H1 (cell line): ENCODE results near the gene ATP6V1F. TPM values are rescaled to one million over a fixed set of nuclear protein-coding genes. Genes with fewer than 3 reads are reported as not detected.

Source experiments
- BACH1 ChIP-seq: IDR thresholded peaks from 2 replicates; pipeline ENCODE4 v1.6.1; 2012; ENCODE audit warnings: low read length, improper control_type of control experiment
- BCL11A ChIP-seq, 2 experiments: IDR thresholded peaks; one replicate each; pipeline ENCODE4 v1.6.1; 2011; ENCODE audit warnings: low read depth in 2 of 2, low read length in 2 of 2, mild to moderate bottlenecking in 2 of 2
- EZH2 ChIP-seq: fragments of 200-600 bp; sonication (generic); IDR thresholded peaks from 2 replicates; pipeline ENCODE4 v1.7.1; 2012; ENCODE audit warnings: low read depth, mild to moderate bottlenecking, moderate library complexity, low read length, inconsistent platforms; ENCODE audit not compliant: severe bottlenecking
- GTF2F1 ChIP-seq: IDR thresholded peaks from 2 replicates; pipeline ENCODE4 v1.6.1; 2012; ENCODE audit warnings: low read depth, low read length, improper control_type of control experiment, borderline replicate concordance
- KDM1A ChIP-seq: fragments of 200-600, 300-600 bp; sonication (generic); IDR thresholded peaks from 2 replicates; pipeline ENCODE4 v1.7.1; 2016; ENCODE audit warnings: mild to moderate bottlenecking, low read length, borderline replicate concordance
- SIRT6 ChIP-seq: IDR thresholded peaks from one replicate; pipeline ENCODE4 v1.7.1; 2012; ENCODE audit warnings: low read length, inconsistent platforms
- SRF ChIP-seq: IDR thresholded peaks from 2 replicates; pipeline ENCODE4 v1.6.1; 2011; ENCODE audit warnings: mild to moderate bottlenecking, low read depth, low read length, moderate library complexity
- TAF1 ChIP-seq: IDR thresholded peaks from 2 replicates; pipeline ENCODE4 v1.6.1; 2011; ENCODE audit warnings: mild to moderate bottlenecking, low read depth, low read length
- TAF7 ChIP-seq: optimal IDR thresholded peaks from 2 replicates; pipeline ENCODE3; 2011; ENCODE audit warnings: low read depth, mild to moderate bottlenecking, inconsistent platforms, low read length, moderate library complexity, borderline replicate concordance
- TEAD4 ChIP-seq: IDR thresholded peaks from 2 replicates; pipeline ENCODE4 v1.6.1; 2012; ENCODE audit warnings: low read depth, low read length, inconsistent platforms, mixed read lengths
- ZNF274 ChIP-seq: IDR thresholded peaks from 2 replicates; pipeline ENCODE4 v1.7.0; 2012; ENCODE audit warnings: low read length, borderline replicate concordance; ENCODE audit errors: extremely low read depth
- polyA plus RNA-seq, 7 experiments: library from polyadenylated mRNA; depleted of rRNA in 3 of 7; stranded (reverse) in 5 of 7; unstranded in 2 of 7; fragments of >200 nt in 5 of 7; fragments of 200-250 nt in 2 of 7; gene quantifications; 1 replicate in 5 of 7; 2 replicates in 1 of 7; 4 replicates in 1 of 7; pipeline versions ENCODE4 v1.2.1 to v1.2.3, GENCODE V29; 2011 to 2013; ENCODE audit warnings: missing spikeins in 2 of 7, mixed read lengths in 2 of 7
- total RNA-seq: library from RNA; stranded (reverse); fragmentation: NEBNext Ultra II Directional; extraction: Animal tissue kit (Norgen Biotek cat#: 25700); gene quantifications from 2 replicates; pipeline ENCODE4 v1.2.1, GENCODE V29; 2021
- TF ChIP-seq, protein P1 (sequence below): IDR thresholded peaks from 2 replicates; pipeline ENCODE4 v1.6.1; 2012; ENCODE audit warnings: inconsistent platforms
- TF ChIP-seq, protein P2 (sequence below): IDR thresholded peaks from 2 replicates; pipeline ENCODE4 v1.6.1; 2012; ENCODE audit warnings: inconsistent platforms
- TF ChIP-seq, protein P3 (sequence below): IDR thresholded peaks from 2 replicates; pipeline ENCODE4 v1.6.1; 2011; ENCODE audit warnings: low read depth, mild to moderate bottlenecking, low read length; ENCODE audit not compliant: insufficient read depth

Gene ATP6V1F
- total and polyA plus RNA-seq, 2 of the 8 experiments (the other 6 are each of a cell fraction or from before 2014, with no cell fraction given) = 104 to 318 TPM

DNA sequence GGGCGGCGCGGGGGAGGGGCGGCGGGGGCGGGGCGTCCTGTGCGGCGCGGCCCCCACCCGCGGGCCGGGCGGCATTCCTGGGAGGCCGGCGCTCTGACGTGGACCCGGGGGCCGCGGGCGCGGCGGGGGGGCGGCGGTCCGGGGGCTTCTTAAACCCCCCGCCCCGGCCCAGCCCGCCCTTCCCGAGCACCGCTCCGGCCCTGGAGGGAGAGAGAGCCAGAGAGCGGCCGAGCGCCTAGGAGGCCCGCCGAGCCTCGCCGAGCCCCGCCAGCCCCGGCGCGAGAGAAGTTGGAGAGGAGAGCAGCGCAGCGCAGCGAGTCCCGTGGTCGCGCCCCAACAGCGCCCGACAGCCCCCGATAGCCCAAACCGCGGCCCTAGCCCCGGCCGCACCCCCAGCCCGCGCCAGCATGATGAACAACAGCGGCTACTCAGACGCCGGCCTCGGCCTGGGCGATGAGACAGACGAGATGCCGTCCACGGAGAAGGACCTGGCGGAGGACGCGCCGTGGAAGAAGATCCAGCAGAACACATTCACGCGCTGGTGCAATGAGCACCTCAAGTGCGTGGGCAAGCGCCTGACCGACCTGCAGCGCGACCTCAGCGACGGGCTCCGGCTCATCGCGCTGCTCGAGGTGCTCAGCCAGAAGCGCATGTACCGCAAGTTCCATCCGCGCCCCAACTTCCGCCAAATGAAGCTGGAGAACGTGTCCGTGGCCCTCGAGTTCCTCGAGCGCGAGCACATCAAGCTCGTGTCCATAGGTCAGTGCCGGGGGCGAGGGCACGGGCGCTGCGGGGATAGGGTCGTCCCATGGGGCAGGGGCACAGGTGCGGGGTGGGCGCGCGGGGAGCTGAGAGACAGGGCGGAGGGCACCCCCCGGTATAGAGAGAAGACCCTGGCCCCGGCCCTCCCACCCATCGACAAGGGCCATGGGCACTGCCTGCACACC is 32.2 kb upstream of the ATP6V1F start, which contains the start of gene FLNC (continued):
- no peak for TF ChIP-seq TAF7
- no peak for TF ChIP-seq TEAD4
- TF ChIP-seq, protein P1, sequence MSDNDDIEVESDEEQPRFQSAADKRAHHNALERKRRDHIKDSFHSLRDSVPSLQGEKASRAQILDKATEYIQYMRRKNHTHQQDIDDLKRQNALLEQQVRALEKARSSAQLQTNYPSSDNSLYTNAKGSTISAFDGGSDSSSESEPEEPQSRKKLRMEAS = peak; percentile 82
- TF ChIP-seq TAF1 = no peak
- TF ChIP-seq SIRT6 = no peak
- no peak for TF ChIP-seq BACH1
- TF ChIP-seq SRF = no peak
- peak; percentile 91 for TF ChIP-seq EZH2
- TF ChIP-seq, protein P2, sequence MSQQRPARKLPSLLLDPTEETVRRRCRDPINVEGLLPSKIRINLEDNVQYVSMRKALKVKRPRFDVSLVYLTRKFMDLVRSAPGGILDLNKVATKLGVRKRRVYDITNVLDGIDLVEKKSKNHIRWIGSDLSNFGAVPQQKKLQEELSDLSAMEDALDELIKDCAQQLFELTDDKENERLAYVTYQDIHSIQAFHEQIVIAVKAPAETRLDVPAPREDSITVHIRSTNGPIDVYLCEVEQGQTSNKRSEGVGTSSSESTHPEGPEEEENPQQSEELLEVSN = peak; percentile 81
- TF ChIP-seq KDM1A = no peak
- TF ChIP-seq ZNF274 = no peak
- TF ChIP-seq BCL11A (IDR thresholded peaks at IDR 0.05; ENCODE audit: low read depth in 2 of 2, low read length in 2 of 2) = no peak
- no peak for TF ChIP-seq GTF2F1
- TF ChIP-seq, protein P3, sequence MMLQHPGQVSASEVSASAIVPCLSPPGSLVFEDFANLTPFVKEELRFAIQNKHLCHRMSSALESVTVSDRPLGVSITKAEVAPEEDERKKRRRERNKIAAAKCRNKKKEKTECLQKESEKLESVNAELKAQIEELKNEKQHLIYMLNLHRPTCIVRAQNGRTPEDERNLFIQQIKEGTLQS = no peak
